Measurements from ENCODE around the gene CD3E.

CD3E gene

GRCh38 chr11:118304568-118305248, at the start of gene CD3E:
Gene CD3E (plus strand): TSS chr11:118304730. CDS start chr11:118304953, 223 bp downstream.
- DNase-seq: no peak

GRCh38 chr11:118258410-118258809, 46.1 kb upstream of the CD3E start:
- DNase-seq: no peak

- no peak for DNase-seq
Measured at GRCh38 chr11:118259138-118259537, 45.4 kb upstream of the CD3E start.

GRCh38 chr11:118260353-118260752, 44.2 kb upstream of the CD3E start:
- DNase-seq: no peak

- DNase-seq: no peak
Measured at GRCh38 chr11:118263112-118263511, 41.4 kb upstream of the CD3E start.

- DNase-seq: peak; percentile 85
Measured at GRCh38 chr11:118263695-118264568, 40.6 kb upstream of the CD3E start, which contains the start of gene MPZL2. Gene MPZL2 (minus strand): TSS chr11:118264297. CDS start chr11:118264153, 144 bp downstream.

GRCh38 chr11:118264569-118265465, 39.7 kb upstream of the CD3E start:
- DNase-seq: no peak

- no peak for DNase-seq
Measured at GRCh38 chr11:118265954-118266353, 38.6 kb upstream of the CD3E start.

GRCh38 chr11:118267486-118267885, 37.0 kb upstream of the CD3E start:
- no peak for DNase-seq

GRCh38 chr11:118272001-118272400, 32.5 kb upstream of the CD3E start:
- DNase-seq: no peak

GRCh38 chr11:118274186-118274585, 30.3 kb upstream of the CD3E start:
- DNase-seq: no peak

GRCh38 chr11:118275176-118275575, 29.4 kb upstream of the CD3E start:
- DNase-seq: no peak

- no peak for DNase-seq
Measured at GRCh38 chr11:118276422-118276821, 28.1 kb upstream of the CD3E start.

GRCh38 chr11:118277312-118277711, 27.2 kb upstream of the CD3E start:
- peak; percentile 83 for DNase-seq

- no peak for DNase-seq
Measured at GRCh38 chr11:118281284-118281683, 23.2 kb upstream of the CD3E start.

GRCh38 chr11:118282606-118283005, 21.9 kb upstream of the CD3E start:
- no peak for DNase-seq

GRCh38 chr11:118283037-118283636, 21.4 kb upstream of the CD3E start:
- no peak for DNase-seq

GRCh38 chr11:118283756-118284350, 20.7 kb upstream of the CD3E start:
- DNase-seq: no peak

GRCh38 chr11:118286545-118286944, 18.0 kb upstream of the CD3E start:
- no peak for DNase-seq

- no peak for DNase-seq
Measured at GRCh38 chr11:118287006-118287405, 17.5 kb upstream of the CD3E start.

- DNase-seq: no peak
Measured at GRCh38 chr11:118289401-118289800, 15.1 kb upstream of the CD3E start.

- DNase-seq: peak; percentile 68
Measured at GRCh38 chr11:118290923-118291322, 13.6 kb upstream of the CD3E start.
